VCaP (cell line): Measurements from ENCODE around the gene USP40.

Experiments used
- H3K27ac ChIP-seq: fragments of 450-650 bp; 2 replicates; pipeline ENCODE4 v1.5.1; 2017
- CTCF ChIP-seq: fragments of 450-650 bp; conservative IDR thresholded peaks from 2 replicates; pipeline ENCODE4 v1.5.1; 2017; ENCODE audit warnings: mild to moderate bottlenecking, moderate library complexity

The USP40 gene

GRCh38 chr2:233430651-233431050, 135.9 kb downstream of the USP40 start:
- H3K27ac ChIP-seq = no peak overlapping the region
- TF ChIP-seq CTCF = no peak

- no peak for TF ChIP-seq CTCF
- H3K27ac ChIP-seq = no peak overlapping the region
Observed at GRCh38 chr2:233430081-233430480, 136.5 kb downstream of the USP40 start.

GRCh38 chr2:233429175-233429897, 137.2 kb downstream of the USP40 start:
- H3K27ac ChIP-seq = no peak overlapping the region
- no peak for TF ChIP-seq CTCF

GRCh38 chr2:233428438-233428837, 138.1 kb downstream of the USP40 start:
- no peak for TF ChIP-seq CTCF
- H3K27ac ChIP-seq = no peak overlapping the region

GRCh38 chr2:233428008-233428407, 138.6 kb downstream of the USP40 start:
- no peak for TF ChIP-seq CTCF
- H3K27ac ChIP-seq = no peak overlapping the region

- no peak for TF ChIP-seq CTCF
Observed at GRCh38 chr2:233426619-233427342, 139.8 kb downstream of the USP40 start.

More at GRCh38 chr2:233426619-233427342, 139.8 kb downstream of the USP40 start:
- H3K27ac ChIP-seq = no peak overlapping the region
